ENCODE data around the gene TOGARAM1. TPM values are rescaled to one million over a fixed set of nuclear protein-coding genes. Genes with fewer than 3 reads are reported as not detected.
A peak's percentile ranks its signal among the peaks of the same experiment; 100 is the strongest.

TOGARAM1 gene
- total and polyA plus RNA-seq, 9 of the 15 experiments (the other 6 are each of a cell fraction or from before 2014, with no cell fraction given), result 1.3 to 6.4 (median 3.7) TPM

- TF ChIP-seq HINFP (tag; conservative IDR thresholded peaks at IDR 0.05; ENCODE audit: low read depth) (no peak), FUS (optimal IDR thresholded peaks at IDR 0.05; ENCODE audit: low read depth, low read length) (no peak), ZNF354B (CRISPR knock-in tag; IDR thresholded peaks at IDR 0.05) (no peak), MYBL2 (IDR thresholded peaks at IDR 0.05; ENCODE audit: low read depth) (no peak), MYBL2 (CRISPR knock-in tag; IDR thresholded peaks at IDR 0.05; ENCODE audit: borderline replicate concordance) (no peak), SMARCA4 (IDR thresholded peaks at IDR 0.05) (peak; percentile 8; the same call in 1 of the 2 replicates), TAF9B (IDR thresholded peaks at IDR 0.05; ENCODE audit: partially characterized antibody) (peak; percentile 34), SIX5 (IDR thresholded peaks at IDR 0.05; ENCODE audit: borderline replicate concordance in 1 of 2, insufficient read depth in 1 of 2, low read depth in 1 of 2, low read length in 2 of 2) (peak; percentile 73 to 74), SP1 (CRISPR knock-in tag; IDR thresholded peaks at IDR 0.05) (peak; percentile 68; the same call in 1 of the 2 replicates), TFE3 (CRISPR knock-in tag; IDR thresholded peaks at IDR 0.05) (peak; percentile 98), NONO (IDR thresholded peaks at IDR 0.05; ENCODE audit: low read depth in 2 of 2, low read length in 1 of 2) (peak in 1 of 2 experiments; percentile 42; a peak in 1 of 4 replicates), ZNF407 (IDR thresholded peaks at IDR 0.05; ENCODE audit: low read depth) (0 out of 2 replicates have a peak, but pooled peaks have one; percentile 31), FOXA3 (CRISPR knock-in tag; conservative IDR thresholded peaks at IDR 0.05 in 1 of 2, IDR thresholded peaks at IDR 0.05 in 1 of 2) (no peak), MXD1 (CRISPR knock-in tag; IDR thresholded peaks at IDR 0.05; ENCODE audit: borderline replicate concordance, poor library complexity, severe bottlenecking) (no peak)
Measured at GRCh38 chr14:44961554-44962333, at the start of gene TOGARAM1, which contains the start of gene KLHL28 (continued).
